IPS DF 6.9 (cell line): Measurements from ENCODE around the gene ADCY10.
"Not testable (repeated sequence)": the region's sequence is repeated elsewhere in the genome, so short reads cannot be mapped to it uniquely, and the experiment has no call there.

ENCODE experiments used
- DNase-seq: peaks from one replicate; pipeline ENCODE4 v3.0.0-alpha.2; 2013; ENCODE audit warnings: low read depth, low spot score
- H3K27ac ChIP-seq: one replicate; pipeline ENCODE4 v1.5.1; 2013; ENCODE audit warnings: low read length, control low read depth
- H3K27me3 ChIP-seq: 2 replicates; pipeline ENCODE4 v1.6.1; 2013; ENCODE audit warnings: mild to moderate bottlenecking, low read length; ENCODE audit not compliant: control insufficient read depth, insufficient read depth
- H3K36me3 ChIP-seq: 2 replicates; pipeline ENCODE4 v1.6.1; 2013; ENCODE audit warnings: low read length; ENCODE audit not compliant: control insufficient read depth, insufficient read depth
- H3K4me1 ChIP-seq: 2 replicates; pipeline ENCODE4 v1.6.1; 2013; ENCODE audit warnings: low read length; ENCODE audit not compliant: control insufficient read depth, insufficient read depth
- H3K4me3 ChIP-seq: 2 replicates; pipeline ENCODE4 v1.5.1; 2013; ENCODE audit warnings: mild to moderate bottlenecking, low read length
- H3K9me3 ChIP-seq: 2 replicates; pipeline ENCODE4 v1.6.1; 2013; ENCODE audit warnings: low read length, inconsistent platforms; ENCODE audit not compliant: control insufficient read depth, insufficient read depth
- WGBS: extraction: QIAGEN DNeasy Blood & Tissue Kit; methylation state at CpG from one replicate; pipeline ENCODE4 v1.1.7; 2013; ENCODE audit warnings: mixed read lengths, missing lambda C conversion rate; ENCODE audit not compliant: insufficient read length, insufficient coverage; 5-methylcytosine and 5-hydroxymethylcytosine counted together

The ADCY10 gene

DNA sequence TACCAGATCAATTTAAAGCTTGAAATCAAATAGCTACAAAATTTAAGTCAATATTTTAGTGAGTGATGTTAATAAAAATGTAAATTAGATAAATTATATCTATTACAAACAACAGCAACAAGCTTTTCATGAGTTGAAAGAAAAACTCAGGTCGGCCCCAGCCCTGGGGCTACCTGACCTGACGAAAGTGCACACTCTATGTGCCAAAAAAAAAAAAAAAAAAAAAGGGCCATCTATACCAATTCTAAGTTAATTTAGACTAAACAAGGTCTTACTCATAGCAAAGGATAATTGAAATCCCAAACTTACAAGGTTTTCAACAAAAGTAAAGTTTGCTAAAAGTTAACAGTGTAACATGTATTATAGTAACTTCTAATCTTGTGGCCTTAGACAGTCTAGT is 47.6 kb downstream of the ADCY10 start:
- not testable (repeated sequence) for H3K27me3 ChIP-seq, H3K9me3 ChIP-seq, H3K4me3 ChIP-seq, DNase-seq, H3K27ac ChIP-seq, H3K36me3 ChIP-seq, H3K4me1 ChIP-seq
- WGBS, result no CpG with 5 or more reads among the region's 2 CpGs

DNA sequence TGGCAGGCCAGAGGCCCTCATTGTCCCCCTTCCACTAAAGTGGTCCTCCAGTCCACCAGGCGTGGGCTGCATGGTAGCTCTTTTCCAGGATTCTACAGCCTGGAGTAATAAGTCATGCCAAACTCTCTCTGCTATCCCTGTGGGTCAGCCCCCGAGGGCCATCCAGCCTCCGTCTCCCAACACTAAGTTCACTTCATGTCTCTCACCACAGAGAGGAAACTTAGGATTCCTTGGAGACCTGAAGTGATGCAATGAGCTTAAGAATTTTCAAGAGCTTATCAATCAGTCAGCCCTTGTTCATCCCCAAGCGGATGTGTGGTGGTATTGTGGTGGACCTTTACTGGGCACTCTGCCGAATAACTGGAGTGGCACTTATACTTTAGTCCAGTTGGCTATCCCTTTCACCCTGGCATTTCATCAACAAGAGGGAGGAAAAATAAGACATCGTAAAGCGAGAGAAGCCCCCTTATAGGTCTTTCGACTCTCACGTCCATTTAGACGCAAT is 48.1 kb downstream of the ADCY10 start:
- WGBS, result no CpG with 5 or more reads among the region's 10 CpGs
- not testable (repeated sequence) for H3K27ac ChIP-seq, DNase-seq, H3K36me3 ChIP-seq, H3K27me3 ChIP-seq, H3K4me3 ChIP-seq, H3K9me3 ChIP-seq, H3K4me1 ChIP-seq

DNA sequence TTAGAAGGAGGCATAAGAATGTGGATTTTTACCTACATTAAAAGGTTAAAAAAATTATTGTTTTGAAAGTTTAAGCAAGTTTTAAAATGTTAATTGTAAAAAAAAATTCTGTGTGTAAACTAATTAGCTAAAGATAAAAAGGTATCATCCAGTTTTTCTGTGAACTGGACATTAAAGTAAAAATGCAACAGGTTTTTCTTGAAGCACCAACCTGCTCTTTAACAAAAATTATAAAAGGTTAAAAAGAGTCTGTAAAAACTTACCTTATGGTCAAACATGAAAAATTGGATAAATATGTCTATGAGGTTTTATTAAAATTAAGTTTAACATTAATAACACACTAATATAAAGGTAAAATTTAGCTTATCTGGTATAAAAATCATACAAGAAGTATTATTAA is 48.7 kb downstream of the ADCY10 start:
- H3K27me3 ChIP-seq, H3K36me3 ChIP-seq, H3K4me3 ChIP-seq, DNase-seq, H3K27ac ChIP-seq, H3K9me3 ChIP-seq, H3K4me1 ChIP-seq: not testable (repeated sequence)

DNA sequence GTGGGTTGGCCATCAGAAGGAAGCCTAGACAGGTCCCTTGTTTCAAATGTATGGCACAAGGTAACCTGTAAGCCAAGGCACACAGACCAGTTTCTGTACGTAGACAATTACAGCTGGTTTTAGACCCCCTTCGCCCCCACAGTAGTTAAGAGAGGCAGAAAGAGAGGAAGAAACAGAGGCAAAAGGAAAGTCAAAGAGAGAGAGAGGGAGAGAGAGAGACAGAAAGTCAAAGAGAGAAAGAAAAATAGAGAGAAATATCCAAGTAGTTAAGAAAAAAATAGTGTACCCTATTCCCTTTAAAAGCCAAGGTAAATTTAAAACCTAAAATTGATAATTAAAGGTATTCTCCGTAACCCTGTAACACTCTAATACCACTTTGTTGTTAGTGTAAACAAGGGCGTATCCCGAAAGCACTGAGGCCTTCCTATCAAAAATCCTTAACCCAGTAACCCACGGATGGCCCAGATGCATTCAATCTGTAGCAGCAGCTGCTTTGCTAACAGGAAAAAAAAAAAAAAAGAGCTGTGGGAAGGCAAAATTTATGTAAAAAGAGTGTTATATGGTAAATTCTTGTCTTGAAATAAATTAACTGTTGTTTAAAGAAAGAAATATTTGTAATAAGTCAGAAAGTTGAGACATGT is 49.4 kb downstream of the ADCY10 start:
- H3K9me3 ChIP-seq, result no peaks in the 10 kb centered on the region
- no peaks in the 10 kb centered on the region for H3K36me3 ChIP-seq
- H3K4me1 ChIP-seq, result peaks cover 2% of the 10 kb centered on the region; the same call in 1 of the 2 replicates
- no peaks in the 10 kb centered on the region for H3K27me3 ChIP-seq
- no CpG with 5 or more reads among the region's 6 CpGs for WGBS
- no peak overlapping the region for H3K4me3 ChIP-seq
- no peak for DNase-seq
- H3K27ac ChIP-seq, result no peak overlapping the region

DNA sequence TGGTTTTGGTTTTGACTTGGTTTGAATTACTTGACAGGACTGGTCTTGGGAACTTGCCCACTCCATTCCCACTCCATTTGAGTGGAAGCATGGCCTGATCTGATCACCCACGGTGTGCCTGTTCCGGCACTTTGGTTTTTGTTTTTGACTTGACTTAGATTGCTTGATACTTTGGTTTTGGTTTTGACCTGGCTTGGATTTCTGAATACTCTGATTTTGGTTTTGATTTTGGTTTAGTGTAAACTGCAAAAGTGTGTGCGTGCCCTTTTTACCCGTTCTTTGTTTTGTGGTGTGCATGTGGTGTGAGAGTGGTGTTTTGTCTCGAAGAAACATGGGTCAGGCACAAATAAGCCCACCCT is 50.0 kb downstream of the ADCY10 start:
- no peak overlapping the region for H3K4me3 ChIP-seq
- no peak for DNase-seq
- WGBS, result no CpG with 5 or more reads among the region's 5 CpGs
- H3K9me3 ChIP-seq, result no peaks in the 10 kb centered on the region
- H3K4me1 ChIP-seq, result peaks cover 2% of the 10 kb centered on the region; the same call in 1 of the 2 replicates
- no peak overlapping the region for H3K27ac ChIP-seq
- no peaks in the 10 kb centered on the region for H3K36me3 ChIP-seq
- H3K27me3 ChIP-seq, result no peaks in the 10 kb centered on the region

DNA sequence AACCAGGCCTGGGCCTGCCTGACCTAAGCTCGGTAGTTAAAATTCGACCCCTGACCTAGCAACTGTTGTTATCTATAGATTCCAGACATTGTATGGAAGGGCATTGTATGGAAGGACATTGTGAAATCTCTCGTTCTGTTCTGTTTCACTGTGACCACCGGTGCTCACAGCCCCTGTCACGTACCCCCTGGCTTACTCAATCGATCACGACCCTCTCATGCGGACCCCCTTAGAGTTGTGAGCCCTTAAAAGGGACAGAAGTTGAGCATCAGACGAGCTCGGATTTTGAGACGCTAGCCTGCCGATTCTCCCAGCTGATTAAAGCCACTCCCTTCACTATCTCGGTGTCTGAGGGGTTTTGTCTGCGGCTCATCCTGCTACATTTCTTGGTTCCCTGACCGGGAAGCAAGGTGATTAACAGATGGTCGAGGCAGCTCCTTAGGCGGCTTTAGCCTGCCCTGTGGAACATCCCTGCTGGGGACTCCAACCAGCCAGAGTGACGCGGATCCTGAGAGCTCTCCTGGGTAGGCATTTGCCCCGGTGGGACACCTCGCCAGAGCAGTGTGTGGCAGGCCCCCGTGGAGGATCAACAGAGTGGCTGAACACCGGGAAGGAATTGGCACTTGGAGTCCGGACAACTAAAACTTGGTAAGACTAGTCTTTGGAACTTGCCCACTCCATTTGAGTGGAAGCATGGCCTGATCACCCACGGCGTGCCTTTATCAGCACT is 50.6 kb downstream of the ADCY10 start:
- not testable (repeated sequence) for H3K9me3 ChIP-seq, DNase-seq, H3K4me3 ChIP-seq, H3K36me3 ChIP-seq, H3K4me1 ChIP-seq, H3K27ac ChIP-seq, H3K27me3 ChIP-seq
- no CpG with 5 or more reads among the region's 26 CpGs for WGBS

DNA sequence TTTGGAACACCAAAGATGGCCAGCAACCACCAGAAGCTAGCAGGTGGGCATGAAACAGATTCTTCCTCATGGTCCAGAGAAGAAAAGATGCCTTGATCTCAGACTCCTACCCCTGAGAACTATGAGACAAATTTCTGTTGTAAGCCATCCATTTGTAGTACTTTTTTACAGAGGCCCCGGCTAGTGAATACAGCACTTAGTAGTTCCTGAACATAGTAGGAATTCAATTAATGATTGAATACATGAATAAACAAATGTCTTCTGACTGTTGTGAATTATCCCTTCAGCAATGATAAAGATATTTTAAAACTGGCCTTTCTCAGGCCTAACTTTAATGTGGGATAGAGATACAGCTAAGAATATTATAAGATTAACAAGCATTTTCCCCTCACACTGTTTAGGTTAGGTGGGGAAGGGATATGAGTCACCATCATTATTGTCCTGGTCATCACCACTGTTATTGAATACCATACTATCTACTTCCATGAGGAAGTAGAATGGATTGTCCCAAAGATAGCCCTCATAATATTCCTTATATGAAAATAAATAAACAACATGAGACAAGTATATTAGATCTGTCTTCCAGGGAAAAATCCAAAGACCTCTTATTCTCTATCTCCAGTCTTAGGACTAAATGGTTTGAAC is 51.4 kb downstream of the ADCY10 start:
- Histone ChIP-seq H3K36me3 (no peaks in the 10 kb centered on the region), H3K27me3 (no peaks in the 10 kb centered on the region), H3K4me3 (no peak overlapping the region), H3K9me3 (no peaks in the 10 kb centered on the region), H3K27ac (no peak overlapping the region), H3K4me1 (peaks cover 2% of the 10 kb centered on the region; the same call in 1 of the 2 replicates)
- WGBS, result no CpG with 5 or more reads among the region's 1 CpG
- no peak for DNase-seq

DNA sequence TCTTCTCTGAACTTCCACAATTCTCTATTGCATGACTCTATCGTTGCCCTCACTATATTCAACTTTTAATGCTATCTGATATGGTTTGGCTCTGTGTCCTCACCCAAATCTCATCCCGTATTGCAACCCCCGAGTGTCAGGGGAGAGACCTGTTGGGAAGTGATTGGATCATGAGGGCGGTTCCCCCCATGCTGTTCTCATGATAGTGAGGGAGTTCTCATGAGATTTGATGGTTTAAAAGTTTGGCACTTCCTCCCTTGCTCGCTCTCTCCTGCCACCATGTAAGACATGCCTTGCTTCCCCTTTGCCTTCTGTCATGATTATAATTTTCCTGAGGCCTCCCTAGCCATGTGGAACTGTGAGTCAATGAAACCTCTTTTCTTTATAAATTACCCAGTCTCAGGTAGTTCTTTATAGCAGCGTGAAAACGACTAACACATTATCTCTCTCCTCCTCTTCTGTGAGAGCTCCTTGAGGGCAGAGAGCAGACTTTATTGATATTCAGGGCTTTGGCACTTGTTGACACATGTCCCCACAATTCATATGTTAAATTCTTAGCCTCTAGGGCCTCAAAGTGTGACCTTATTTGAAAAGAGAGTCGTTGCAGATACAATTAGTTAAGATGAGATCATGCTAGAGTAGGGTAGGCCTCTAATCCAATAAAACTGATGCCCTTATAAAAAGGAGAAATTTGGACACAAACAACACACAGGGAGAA is 52.1 kb downstream of the ADCY10 start:
- Histone ChIP-seq H3K27ac (no peak overlapping the region), H3K4me3 (no peak overlapping the region), H3K9me3 (no peaks in the 10 kb centered on the region), H3K27me3 (no peaks in the 10 kb centered on the region), H3K36me3 (no peaks in the 10 kb centered on the region), H3K4me1 (peaks cover 2% of the 10 kb centered on the region; the same call in 1 of the 2 replicates)
- no peak for DNase-seq
- no CpG with 5 or more reads among the region's 8 CpGs for WGBS

DNA sequence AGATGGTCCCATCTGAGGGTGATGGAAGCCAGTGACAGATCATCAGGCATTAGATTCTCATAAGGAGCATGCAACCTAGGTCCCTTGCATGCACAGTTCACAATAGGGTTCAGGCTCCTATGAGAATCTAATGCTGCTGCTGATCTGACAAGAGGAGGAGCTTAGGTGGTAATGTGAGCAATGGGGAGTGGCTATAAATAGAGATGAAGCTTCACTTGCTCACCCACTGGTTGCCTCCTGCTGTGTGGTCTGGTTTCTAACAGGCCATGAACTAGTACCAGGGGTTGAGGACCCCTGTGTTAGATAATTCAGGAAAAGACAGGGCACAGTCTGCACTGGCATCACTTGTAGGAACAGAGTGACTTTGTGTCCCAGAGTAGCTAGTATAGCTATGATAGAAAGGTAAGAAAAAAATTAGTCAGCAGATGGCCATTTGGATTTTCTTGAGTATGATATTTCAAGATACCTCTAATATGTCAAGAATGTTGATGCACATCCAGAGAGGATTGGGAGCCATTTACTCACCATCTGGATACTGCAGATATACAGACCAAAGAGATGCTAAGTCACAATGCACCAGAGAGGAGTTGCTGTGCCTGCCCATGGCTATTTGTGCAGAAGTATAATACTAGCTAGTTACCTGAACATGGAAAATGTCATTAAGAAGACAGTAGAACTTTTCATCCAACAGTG is 53.6 kb downstream of the ADCY10 start:
- DNase-seq, result no peak
- Histone ChIP-seq H3K27ac (no peak overlapping the region), H3K27me3 (no peaks in the 10 kb centered on the region), H3K36me3 (no peaks in the 10 kb centered on the region), H3K4me3 (no peak overlapping the region), H3K4me1 (peaks cover 3% of the 10 kb centered on the region; the same call in 1 of the 2 replicates), H3K9me3 (no peaks in the 10 kb centered on the region)
